Adipocyte (in vitro differentiated cells): ENCODE data around the gene POLR2B.

Experiments used
- DNase-seq: peaks from one replicate; pipeline ENCODE4 v3.0.0-alpha.2; 2015; ENCODE audit warnings: low read depth
- H3K27me3 ChIP-seq: replicated peaks from 2 replicates; pipeline ENCODE4 v1.7.0; 2013; ENCODE audit warnings: mild to moderate bottlenecking, low read length, moderate library complexity; ENCODE audit not compliant: control insufficient read depth, insufficient read depth
- H3K36me3 ChIP-seq: 2 replicates; pipeline ENCODE4 v1.7.0; 2013; ENCODE audit warnings: low read length, mild to moderate bottlenecking, moderate library complexity; ENCODE audit not compliant: control insufficient read depth, insufficient read depth, severe bottlenecking
- H3K4me1 ChIP-seq: 2 replicates; pipeline ENCODE4 v1.7.0; 2013; ENCODE audit warnings: mild to moderate bottlenecking, low read length, moderate library complexity; ENCODE audit not compliant: control insufficient read depth, insufficient read depth
- H3K4me3 ChIP-seq: 2 replicates; pipeline ENCODE4 v1.7.0; 2013; ENCODE audit warnings: mild to moderate bottlenecking, low read length, moderate library complexity
- H3K9ac ChIP-seq: 2 replicates; pipeline ENCODE4 v1.7.0; 2013; ENCODE audit warnings: mild to moderate bottlenecking, low read length, moderate library complexity
- H3K9me3 ChIP-seq: 2 replicates; pipeline ENCODE4 v1.7.0; 2013; ENCODE audit warnings: mild to moderate bottlenecking, low read length, moderate library complexity; ENCODE audit not compliant: control insufficient read depth

Gene POLR2B

DNA sequence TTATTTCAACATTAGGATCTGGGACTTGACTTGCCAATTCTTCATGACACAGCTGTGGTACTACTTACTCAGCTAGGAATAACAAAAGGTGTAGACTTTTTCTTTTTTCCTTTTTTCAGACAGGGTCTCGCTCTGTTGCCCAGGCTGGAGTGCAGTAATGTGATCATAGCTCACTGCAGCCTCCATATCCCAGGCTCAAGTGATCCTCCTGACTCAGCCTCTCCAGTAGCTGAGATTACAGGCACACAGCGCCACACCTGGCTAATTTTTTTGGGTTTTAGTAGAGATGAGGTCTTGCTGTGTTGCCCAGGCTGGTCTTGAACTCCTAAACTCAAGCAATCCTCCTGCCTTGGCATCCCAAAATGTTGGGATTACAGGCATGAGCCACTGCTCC, 17.6 kb upstream of the POLR2B start:
- H3K9me3 ChIP-seq = no peaks in the 10 kb centered on the region
- H3K4me3 ChIP-seq = no peak overlapping the region
- H3K36me3 ChIP-seq = peaks cover 44% of the 10 kb centered on the region
- H3K9ac ChIP-seq = no peak overlapping the region
- no peak for DNase-seq
- peaks cover 17% of the 10 kb centered on the region for H3K4me1 ChIP-seq
- H3K27me3 ChIP-seq = no peaks in the 10 kb centered on the region

DNA sequence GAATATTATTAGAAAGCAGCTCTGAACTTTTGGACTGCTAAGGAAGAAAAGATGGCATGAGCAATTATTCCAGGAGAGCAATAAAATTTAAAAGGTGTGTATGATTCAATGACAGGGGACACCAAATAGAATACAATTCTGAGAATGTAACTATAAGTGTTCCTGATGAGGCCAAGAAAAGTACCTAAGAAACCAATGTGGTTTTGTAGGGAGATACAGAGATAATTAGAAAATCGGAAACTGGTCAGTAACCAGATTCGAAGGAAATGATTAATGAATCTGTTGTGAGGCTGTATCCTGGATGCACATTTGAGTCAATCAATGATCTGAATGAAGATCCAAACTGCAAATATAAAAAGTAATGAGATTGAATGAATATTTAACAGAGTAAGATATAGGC, 7.3 kb upstream of the POLR2B start:
- Histone ChIP-seq H3K4me3 (no peak overlapping the region), H3K4me1 (peaks cover 7% of the 10 kb centered on the region), H3K27me3 (no peaks in the 10 kb centered on the region), H3K9ac (no peak overlapping the region), H3K36me3 (peaks cover 70% of the 10 kb centered on the region), H3K9me3 (peaks cover 7% of the 10 kb centered on the region)
- DNase-seq = no peak

DNA sequence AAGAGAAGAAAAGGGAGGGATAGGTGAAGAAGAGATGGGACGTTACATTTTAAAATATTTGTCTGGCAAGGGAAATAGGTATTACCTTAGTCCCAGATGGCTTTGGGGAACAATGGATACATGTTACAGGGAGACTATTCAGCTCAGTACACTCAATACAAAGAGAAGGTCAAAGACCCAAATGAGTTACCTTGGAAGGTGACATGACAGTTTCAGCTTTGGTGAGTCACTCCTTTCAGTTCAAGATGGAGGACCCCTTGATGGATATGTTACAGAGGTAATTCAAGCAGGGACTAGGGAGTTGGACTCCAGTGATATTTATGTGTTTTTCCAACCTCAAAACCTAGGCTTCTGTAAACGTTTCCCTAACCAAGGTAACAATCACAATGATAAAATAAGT, 6.3 kb upstream of the POLR2B start:
- peaks cover 60% of the 10 kb centered on the region for H3K36me3 ChIP-seq

DNA sequence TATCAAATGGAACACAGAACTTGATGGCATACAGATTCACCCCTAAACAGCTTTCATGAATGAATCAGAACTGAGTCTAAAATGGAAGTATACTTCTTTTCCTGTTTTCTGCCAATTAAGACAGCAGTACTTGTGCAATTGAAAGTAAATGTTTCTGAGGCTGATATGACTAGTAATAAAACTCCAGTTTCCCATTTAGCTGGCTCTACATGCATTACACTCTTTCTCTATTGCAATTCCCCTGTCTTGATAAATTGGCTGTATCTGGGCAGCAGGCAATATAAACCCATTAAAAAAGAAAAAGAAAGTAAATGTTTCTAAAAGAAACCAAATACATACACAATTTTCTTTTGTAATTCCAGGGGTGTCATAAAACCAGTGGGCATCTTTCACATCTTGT, 5.9 kb upstream of the POLR2B start:
- Histone ChIP-seq H3K4me3 (no peak overlapping the region), H3K9me3 (peaks cover 7% of the 10 kb centered on the region), H3K27me3 (no peaks in the 10 kb centered on the region), H3K36me3 (peaks cover 56% of the 10 kb centered on the region), H3K9ac (no peak overlapping the region), H3K4me1 (peaks cover 7% of the 10 kb centered on the region)
- DNase-seq = no peak

More for the DNA sequence above, 6.3 kb upstream of the POLR2B start:
- Histone ChIP-seq H3K9me3 (peaks cover 7% of the 10 kb centered on the region), H3K9ac (no peak overlapping the region), H3K4me3 (no peak overlapping the region), H3K27me3 (no peaks in the 10 kb centered on the region), H3K4me1 (peaks cover 7% of the 10 kb centered on the region)
- DNase-seq = no peak

DNA sequence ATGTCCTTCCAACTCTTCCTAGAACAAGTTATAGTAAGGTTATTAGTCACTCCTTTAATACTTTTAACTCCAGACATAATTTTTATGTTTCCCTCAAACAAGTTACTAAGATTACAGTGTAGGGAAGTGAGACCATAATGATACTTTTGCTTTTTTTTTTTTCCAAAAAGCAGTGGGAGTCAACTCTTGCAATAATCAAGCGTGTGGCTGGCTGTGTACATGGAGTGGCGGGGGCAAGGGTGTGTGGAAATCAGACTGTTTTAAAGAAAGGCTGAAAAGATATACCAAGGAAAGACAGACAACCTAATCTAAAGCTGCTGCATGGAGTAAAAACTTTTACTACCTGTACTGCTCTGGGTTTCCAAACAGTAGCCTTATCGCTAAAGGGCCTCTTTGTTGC, 5.4 kb upstream of the POLR2B start:
- DNase-seq = no peak
- Histone ChIP-seq H3K4me3 (no peak overlapping the region), H3K36me3 (peaks cover 51% of the 10 kb centered on the region), H3K9ac (no peak overlapping the region), H3K4me1 (peaks cover 7% of the 10 kb centered on the region), H3K9me3 (peaks cover 7% of the 10 kb centered on the region), H3K27me3 (no peaks in the 10 kb centered on the region)

DNA sequence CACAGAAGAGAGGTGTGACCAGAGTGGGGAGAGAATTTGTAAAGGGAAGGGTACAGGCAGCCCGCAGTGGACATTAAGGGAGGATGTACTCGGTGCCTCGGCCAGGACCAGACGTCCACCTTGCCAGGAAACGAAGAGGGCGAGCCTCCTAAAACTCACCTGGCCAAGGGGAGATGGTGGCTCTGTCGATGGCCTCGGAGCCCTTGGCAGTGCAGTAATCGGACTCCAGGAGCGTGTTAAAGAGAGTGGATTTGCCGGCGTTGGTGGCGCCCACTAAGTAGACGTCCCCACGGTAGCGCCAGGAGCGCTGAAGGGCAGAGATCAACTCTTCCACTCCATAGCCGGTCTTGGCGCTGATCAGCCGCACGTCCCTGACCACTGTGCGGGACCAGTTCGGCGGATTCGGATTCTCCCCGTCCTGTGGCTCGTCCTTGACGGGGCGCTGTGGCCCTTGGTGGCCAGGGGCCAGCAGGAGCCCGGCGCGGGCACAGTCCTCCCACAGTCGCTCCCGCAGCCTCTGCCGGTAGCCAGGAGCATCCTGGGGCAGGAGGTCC, 2.3 kb upstream of the POLR2B start:
- peak; percentile 50 for DNase-seq

DNA sequence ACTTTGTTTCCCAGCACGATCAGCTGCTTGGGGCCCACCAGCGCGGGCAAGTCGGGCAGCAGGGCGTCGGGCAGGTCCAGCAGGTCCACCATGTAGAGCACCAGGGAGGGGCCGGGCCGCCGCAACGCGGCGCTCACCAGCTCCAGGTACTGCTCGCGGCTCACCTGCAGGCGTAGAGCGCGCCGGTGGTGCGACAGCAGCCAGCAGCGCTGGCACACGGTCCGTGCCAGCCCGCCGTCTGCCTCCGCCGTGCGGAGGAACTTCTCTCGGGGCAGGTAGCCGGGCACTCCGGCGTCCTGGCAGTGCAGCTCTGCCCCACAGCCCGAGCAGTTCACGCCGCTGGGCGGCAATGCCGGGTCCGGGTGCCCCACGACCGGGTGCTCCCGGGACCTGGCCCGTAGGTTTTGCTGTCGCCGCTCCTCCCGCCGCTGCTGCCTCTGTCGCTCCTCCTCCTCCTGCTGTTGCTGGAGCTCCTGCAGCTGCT, 1.8 kb upstream of the POLR2B start:
- Histone ChIP-seq H3K9me3 (peaks cover 7% of the 10 kb centered on the region), H3K4me1 (peaks cover 28% of the 10 kb centered on the region), H3K9ac (peak overlapping the region; percentile 95), H3K4me3 (peak overlapping the region; percentile 93), H3K27me3 (no peaks in the 10 kb centered on the region), H3K36me3 (peaks cover 29% of the 10 kb centered on the region)
- peak; percentile 55 for DNase-seq

More for the DNA sequence above, 2.3 kb upstream of the POLR2B start:
- H3K36me3 ChIP-seq = peaks cover 32% of the 10 kb centered on the region
- H3K4me1 ChIP-seq = peaks cover 22% of the 10 kb centered on the region
- peak overlapping the region; percentile 93 for H3K4me3 ChIP-seq
- peaks cover 7% of the 10 kb centered on the region for H3K9me3 ChIP-seq
- H3K9ac ChIP-seq = peak overlapping the region; percentile 95
- H3K27me3 ChIP-seq = no peaks in the 10 kb centered on the region

DNA sequence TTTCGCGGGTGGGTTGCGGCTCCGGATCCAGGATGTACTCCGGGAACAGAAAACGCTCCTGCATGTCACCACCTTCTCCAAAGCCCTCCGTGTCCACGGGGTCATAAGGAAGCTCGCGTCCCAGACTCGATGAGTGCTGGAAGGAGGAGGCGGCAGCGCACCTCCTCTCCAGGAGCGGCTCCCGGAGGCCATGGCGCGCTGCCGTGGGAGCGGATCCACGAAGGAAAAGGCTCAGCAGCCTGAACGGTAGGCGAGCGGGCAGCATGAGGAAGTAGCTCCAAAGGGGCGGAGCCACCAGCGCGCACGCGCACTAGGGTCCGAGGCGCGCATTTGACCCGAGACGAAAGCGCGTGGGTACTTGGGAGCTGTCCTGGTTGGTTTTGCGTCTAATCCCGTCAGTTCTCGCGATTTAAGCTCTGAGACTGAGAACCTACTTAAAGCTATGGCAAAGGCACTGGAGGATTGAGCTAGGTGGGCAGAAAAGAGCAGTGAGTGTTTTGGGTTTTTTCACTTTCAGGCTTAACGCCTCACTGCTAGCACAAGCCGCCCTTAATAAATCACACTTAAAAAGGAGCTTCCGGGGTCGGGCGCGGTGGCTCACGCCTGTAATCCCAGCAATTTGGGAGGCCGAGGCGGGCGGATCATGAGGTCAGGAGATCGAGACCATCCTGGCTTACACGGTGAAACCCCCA, 1.2 kb upstream of the POLR2B start, which contains the start of gene NOA1:
Gene NOA1 (minus strand): TSS at position 286 of the 692 bp plus-strand sequence. CDS start 21 bp downstream, at position 265.
- H3K4me3 ChIP-seq = peak within 1 kb of the TSS; percentile 93
- peak within 1 kb of the TSS; percentile 95 for H3K9ac ChIP-seq
- H3K9me3 ChIP-seq = peaks cover 7% of the 10 kb centered on the region
- DNase-seq = peak; percentile 99
- H3K4me1 ChIP-seq = peaks cover 34% of the 10 kb centered on the region
- H3K27me3 ChIP-seq = no peaks in the 10 kb centered on the region
- peaks cover 23% of the 10 kb centered on the region for H3K36me3 ChIP-seq

DNA sequence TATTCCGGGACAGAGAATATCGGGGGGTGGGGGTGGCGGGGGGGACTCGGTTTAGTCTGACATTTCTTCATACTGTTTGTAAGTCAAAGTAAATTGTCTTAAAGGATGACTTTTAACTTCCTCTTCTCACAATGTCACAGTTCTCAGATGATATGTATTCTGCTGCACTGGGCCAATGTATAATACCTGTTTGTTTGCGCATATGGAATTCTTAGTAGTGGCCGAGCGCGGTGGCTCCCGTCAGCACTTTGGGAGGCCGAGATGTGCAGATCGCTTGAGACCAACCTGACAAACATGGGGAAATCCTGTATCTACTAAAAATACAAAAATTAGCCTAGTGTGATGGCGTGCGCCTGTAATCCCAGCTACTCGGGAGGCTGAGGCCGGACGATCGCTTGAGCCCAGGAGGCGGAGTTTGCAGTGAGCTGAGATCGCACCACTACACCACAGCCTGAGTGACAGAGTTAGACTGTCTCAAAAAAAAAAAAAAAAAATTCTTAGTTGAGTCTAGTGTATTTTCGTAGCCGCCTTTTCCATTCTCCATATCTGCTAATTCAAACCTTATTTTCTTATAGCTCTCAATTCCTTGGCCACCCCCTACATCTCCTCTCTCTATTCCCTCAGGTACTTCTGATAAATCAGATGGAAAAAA, 851 bp downstream of the POLR2B start:
- peak overlapping the region; percentile 95 for H3K9ac ChIP-seq
- DNase-seq = peak; percentile 35

DNA sequence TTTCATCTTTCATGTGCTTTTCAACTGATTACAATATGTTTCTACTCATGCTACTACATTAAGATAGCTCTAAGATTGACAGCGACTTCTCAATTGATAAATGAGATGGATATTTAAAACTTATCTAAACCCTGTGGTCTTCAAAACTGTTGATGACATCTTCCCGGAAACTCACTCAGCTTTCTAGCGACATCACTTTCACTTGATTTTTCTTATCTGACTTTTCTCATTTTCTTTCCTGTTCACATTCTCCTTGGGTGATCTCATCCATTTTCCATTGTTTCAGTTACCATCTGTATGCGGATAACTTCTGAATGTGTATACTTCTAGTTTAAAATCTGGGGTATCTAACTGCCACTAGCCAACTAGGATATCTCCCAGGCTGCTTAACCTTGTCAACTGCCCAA, 3.1 kb downstream of the POLR2B start:
- Histone ChIP-seq H3K27me3 (no peaks in the 10 kb centered on the region), H3K9ac (no peak overlapping the region), H3K36me3 (peaks cover 26% of the 10 kb centered on the region), H3K9me3 (no peaks in the 10 kb centered on the region), H3K4me3 (peak overlapping the region; percentile 2), H3K4me1 (peaks cover 27% of the 10 kb centered on the region)
- peak; percentile 23 for DNase-seq

More for the DNA sequence above, 851 bp downstream of the POLR2B start:
- Histone ChIP-seq H3K27me3 (no peaks in the 10 kb centered on the region), H3K4me1 (peaks cover 34% of the 10 kb centered on the region), H3K9me3 (no peaks in the 10 kb centered on the region), H3K36me3 (peaks cover 6% of the 10 kb centered on the region), H3K4me3 (peak overlapping the region; percentile 93)

DNA sequence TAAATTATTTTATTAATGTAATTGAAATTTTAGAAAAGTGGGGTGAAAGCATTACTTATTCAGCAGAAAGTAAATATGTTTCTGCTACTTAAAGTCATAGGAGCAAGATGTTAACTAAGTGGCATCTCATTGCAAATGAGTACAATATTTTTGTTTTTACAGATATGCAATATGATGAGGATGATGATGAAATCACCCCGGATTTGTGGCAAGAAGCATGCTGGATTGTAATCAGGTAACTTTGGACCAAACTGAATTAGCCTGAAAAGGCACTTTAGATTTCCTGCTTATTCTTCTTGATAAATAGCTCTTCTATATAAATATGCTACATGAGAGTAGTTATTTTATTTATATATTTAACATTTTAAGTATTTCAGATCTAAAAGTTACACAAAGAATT, 7.5 kb downstream of the POLR2B start:
- Histone ChIP-seq H3K4me1 (peaks cover 13% of the 10 kb centered on the region), H3K9me3 (no peaks in the 10 kb centered on the region), H3K36me3 (peaks cover 66% of the 10 kb centered on the region), H3K27me3 (no peaks in the 10 kb centered on the region), H3K9ac (no peak overlapping the region), H3K4me3 (no peak overlapping the region)
- DNase-seq = peak; percentile 27
